Astrocyte (in vitro differentiated cells and primary cell): ENCODE results near the gene GHRL. TPM values are rescaled to one million over a fixed set of nuclear protein-coding genes. Genes with fewer than 3 reads are reported as not detected.

Experiments
- DNase-seq: peaks from one replicate; pipeline ENCODE4 v3.0.0-alpha.2; 2010; ENCODE audit warnings: low read depth
- FAIRE-seq: peaks from 2 replicates; lab custom pipeline; 2011; peaks lifted over from hg19 to GRCh38; lab: Jason Lieb, UNC
- H2AFZ ChIP-seq: 2 replicates; pipeline ENCODE4 v1.6.0; 2012; ENCODE audit warnings: low read depth, low read length, inconsistent platforms
- H3K27ac ChIP-seq: 2 replicates; pipeline ENCODE4 v1.5.1; 2011; ENCODE audit warnings: low read depth, low read length, inconsistent platforms
- H3K27me3 ChIP-seq: 2 replicates; pipeline ENCODE4 v1.6.0; 2011; ENCODE audit warnings: low read length, inconsistent platforms; ENCODE audit not compliant: insufficient read depth
- H3K36me3 ChIP-seq: 2 replicates; pipeline ENCODE4 v1.5.1; 2011; ENCODE audit warnings: low read length, inconsistent platforms; ENCODE audit not compliant: insufficient read depth
- H3K4me1 ChIP-seq: 2 replicates; pipeline ENCODE4 v1.5.1; 2011; ENCODE audit warnings: low read length, inconsistent platforms; ENCODE audit not compliant: insufficient read depth
- H3K4me2 ChIP-seq: 2 replicates; pipeline ENCODE4 v1.6.0; 2012; ENCODE audit warnings: low read length, inconsistent platforms
- H3K4me3 ChIP-seq: 2 replicates; pipeline ENCODE4 v1.5.1; 2011; ENCODE audit warnings: low read depth, mild to moderate bottlenecking, low read length, inconsistent platforms; ENCODE audit not compliant: insufficient read depth
- H3K79me2 ChIP-seq: 2 replicates; pipeline ENCODE4 v1.6.0; 2012; ENCODE audit warnings: mild to moderate bottlenecking, low read length, inconsistent platforms; ENCODE audit not compliant: insufficient read depth
- H3K9ac ChIP-seq: 2 replicates; pipeline ENCODE4 v1.6.0; 2012; ENCODE audit warnings: mild to moderate bottlenecking, low read length, inconsistent platforms
- H3K9me3 ChIP-seq: 2 replicates; pipeline ENCODE4 v1.5.1; 2012; ENCODE audit warnings: low read depth, mild to moderate bottlenecking, low read length, inconsistent platforms; ENCODE audit not compliant: insufficient read depth
- H4K20me1 ChIP-seq: 2 replicates; pipeline ENCODE4 v1.6.0; 2012; ENCODE audit warnings: low read length, inconsistent platforms; ENCODE audit not compliant: insufficient read depth
- H3K27ac Mint-ChIP-seq: one replicate; pipeline ENCODE4 v1.8.0; 2021; ENCODE audit warnings: mild to moderate bottlenecking, mixed read lengths; ENCODE audit not compliant: unreplicated experiment
- H3K27me3 Mint-ChIP-seq: one replicate; pipeline ENCODE4 v1.8.0; 2021; ENCODE audit warnings: low read depth, mixed read lengths; ENCODE audit not compliant: unreplicated experiment
- H3K36me3 Mint-ChIP-seq: one replicate; pipeline ENCODE4 v1.8.0; 2021; ENCODE audit warnings: low read depth, mixed read lengths; ENCODE audit not compliant: unreplicated experiment
- H3K4me1 Mint-ChIP-seq: one replicate; pipeline ENCODE4 v1.8.0; 2021; ENCODE audit warnings: low read depth, mixed read lengths; ENCODE audit not compliant: unreplicated experiment
- H3K4me3 Mint-ChIP-seq: one replicate; pipeline ENCODE4 v1.8.0; 2021; ENCODE audit warnings: mild to moderate bottlenecking, moderate library complexity, mixed read lengths; ENCODE audit not compliant: unreplicated experiment
- H3K9me3 Mint-ChIP-seq: one replicate; pipeline ENCODE4 v1.8.0; 2021; ENCODE audit warnings: mild to moderate bottlenecking, mixed read lengths; ENCODE audit not compliant: unreplicated experiment
- CTCF ChIP-seq: IDR thresholded peaks from 2 replicates; pipeline ENCODE4 v1.5.1; 2011; ENCODE audit warnings: low read depth, mild to moderate bottlenecking, inconsistent platforms, low read length, moderate library complexity; ENCODE audit not compliant: insufficient read depth
- EZH2 ChIP-seq: IDR thresholded peaks from 2 replicates; pipeline ENCODE4 v1.6.1; 2012; ENCODE audit warnings: mild to moderate bottlenecking, low read length, inconsistent platforms; ENCODE audit not compliant: insufficient read depth
- total RNA-seq: library from RNA; stranded (reverse); gene quantifications from 2 replicates; pipeline ENCODE4 v1.2.1, GENCODE V29; 2021

GHRL gene
- total RNA-seq, 1 donor from 2014 or later = not detected

GRCh38 chr3:10310578-10310977 lies 17.8 kb upstream of the GHRL start:
- Histone ChIP-seq H3K36me3 (peaks cover 81% of the 10 kb centered on the region), H3K4me2 (no peak overlapping the region), H3K9me3 (no peaks in the 10 kb centered on the region), H3K9ac (no peak overlapping the region), H3K27me3 (no peaks in the 10 kb centered on the region), H3K4me3 (no peak overlapping the region), H4K20me1 (peaks cover 86% of the 10 kb centered on the region), H3K79me2 (peaks cover 51% of the 10 kb centered on the region), H3K27ac (no peak overlapping the region), H3K4me1 (peaks cover 5% of the 10 kb centered on the region), H2AFZ (no peak overlapping the region)
- FAIRE-seq (no peak), DNase-seq (peak; percentile 58)
- TF ChIP-seq EZH2 (no peak), CTCF (no peak)
- Mint-ChIP-seq H3K4me1 (peaks cover 16% of the 10 kb centered on the region), H3K27ac (no peak overlapping the region), H3K4me3 (no peak overlapping the region), H3K36me3 (peaks cover 31% of the 10 kb centered on the region), H3K27me3 (no peaks in the 10 kb centered on the region), H3K9me3 (no peaks in the 10 kb centered on the region)

DNA sequence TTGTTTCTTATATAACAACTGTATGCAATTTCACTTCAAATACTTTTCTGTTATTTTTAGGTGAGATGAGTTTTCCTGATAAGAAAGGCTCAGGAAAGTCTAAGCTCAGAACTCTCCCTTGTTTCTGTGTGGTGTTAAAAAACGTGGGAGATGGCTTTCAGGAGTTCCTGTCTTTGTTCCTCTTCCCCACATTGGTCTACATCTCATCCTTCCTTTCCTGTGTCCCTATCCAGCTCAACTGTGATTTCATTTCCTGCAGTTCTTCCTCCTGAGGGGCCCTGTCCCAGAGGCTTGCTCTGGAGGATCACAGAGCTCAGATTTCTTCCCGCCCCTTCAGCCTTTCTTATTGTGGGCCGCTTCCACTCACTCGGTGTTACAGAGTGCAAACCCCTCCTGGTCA lies 17.0 kb upstream of the GHRL start:
- H3K27ac ChIP-seq = no peak overlapping the region
- no peak for TF ChIP-seq CTCF
- TF ChIP-seq EZH2 = no peak
- Mint-ChIP-seq H3K4me3 (no peak overlapping the region), H3K9me3 (no peaks in the 10 kb centered on the region), H3K27me3 (no peaks in the 10 kb centered on the region), H3K27ac (no peak overlapping the region), H3K4me1 (peaks cover 16% of the 10 kb centered on the region), H3K36me3 (peaks cover 29% of the 10 kb centered on the region)
- H3K4me1 ChIP-seq = peaks cover 5% of the 10 kb centered on the region
- H3K9me3 ChIP-seq = no peaks in the 10 kb centered on the region
- H3K36me3 ChIP-seq = peaks cover 83% of the 10 kb centered on the region
- H3K4me3 ChIP-seq = no peak overlapping the region
- no peak overlapping the region for H3K4me2 ChIP-seq
- H4K20me1 ChIP-seq = peaks cover 87% of the 10 kb centered on the region
- DNase-seq (no peak), FAIRE-seq (no peak)
- H3K9ac ChIP-seq = no peak overlapping the region
- H3K27me3 ChIP-seq = no peaks in the 10 kb centered on the region
- no peak overlapping the region for H2AFZ ChIP-seq
- peaks cover 44% of the 10 kb centered on the region for H3K79me2 ChIP-seq

- peaks cover 34% of the 10 kb centered on the region for H3K79me2 ChIP-seq
- H3K4me2 ChIP-seq = no peak overlapping the region
- no peak overlapping the region for H3K4me3 ChIP-seq
- peaks cover 87% of the 10 kb centered on the region for H4K20me1 ChIP-seq
- H3K4me1 ChIP-seq = peaks cover 5% of the 10 kb centered on the region
- no peak for TF ChIP-seq CTCF
- no peak for TF ChIP-seq EZH2
- FAIRE-seq (no peak), DNase-seq (no peak)
- no peaks in the 10 kb centered on the region for H3K27me3 ChIP-seq
- Mint-ChIP-seq H3K36me3 (peaks cover 31% of the 10 kb centered on the region), H3K4me1 (peaks cover 16% of the 10 kb centered on the region), H3K4me3 (no peak overlapping the region), H3K27ac (no peak overlapping the region), H3K9me3 (no peaks in the 10 kb centered on the region), H3K27me3 (no peaks in the 10 kb centered on the region)
- H3K9ac ChIP-seq = no peak overlapping the region
- H3K36me3 ChIP-seq = peaks cover 83% of the 10 kb centered on the region
- no peak overlapping the region for H2AFZ ChIP-seq
- no peaks in the 10 kb centered on the region for H3K9me3 ChIP-seq
- H3K27ac ChIP-seq = no peak overlapping the region
Observed at GRCh38 chr3:10308678-10309077, 15.9 kb upstream of the GHRL start.
